ENCODE results near the gene SULT1B1.
"Not testable (repeated sequence)": the region's sequence is repeated elsewhere in the genome, so short reads cannot be mapped to it uniquely, and the experiment has no call there.

GRCh38 chr4:69768554-69768953, 8.1 kb upstream of the SULT1B1 start:
- TF ChIP-seq, protein P1, sequence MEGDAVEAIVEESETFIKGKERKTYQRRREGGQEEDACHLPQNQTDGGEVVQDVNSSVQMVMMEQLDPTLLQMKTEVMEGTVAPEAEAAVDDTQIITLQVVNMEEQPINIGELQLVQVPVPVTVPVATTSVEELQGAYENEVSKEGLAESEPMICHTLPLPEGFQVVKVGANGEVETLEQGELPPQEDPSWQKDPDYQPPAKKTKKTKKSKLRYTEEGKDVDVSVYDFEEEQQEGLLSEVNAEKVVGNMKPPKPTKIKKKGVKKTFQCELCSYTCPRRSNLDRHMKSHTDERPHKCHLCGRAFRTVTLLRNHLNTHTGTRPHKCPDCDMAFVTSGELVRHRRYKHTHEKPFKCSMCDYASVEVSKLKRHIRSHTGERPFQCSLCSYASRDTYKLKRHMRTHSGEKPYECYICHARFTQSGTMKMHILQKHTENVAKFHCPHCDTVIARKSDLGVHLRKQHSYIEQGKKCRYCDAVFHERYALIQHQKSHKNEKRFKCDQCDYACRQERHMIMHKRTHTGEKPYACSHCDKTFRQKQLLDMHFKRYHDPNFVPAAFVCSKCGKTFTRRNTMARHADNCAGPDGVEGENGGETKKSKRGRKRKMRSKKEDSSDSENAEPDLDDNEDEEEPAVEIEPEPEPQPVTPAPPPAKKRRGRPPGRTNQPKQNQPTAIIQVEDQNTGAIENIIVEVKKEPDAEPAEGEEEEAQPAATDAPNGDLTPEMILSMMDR (IDR thresholded peaks at IDR 0.05), result not testable (repeated sequence)
- not testable (repeated sequence) for TF ChIP-seq POLR2A (IDR thresholded peaks at IDR 0.05)
